NCI-H1417 (cell line): ENCODE results near the gene GLIS1.

ENCODE experiments used
- DNase-seq, 3 experiments: peaks; one replicate each; lab custom pipeline; 2025; lab: John Stamatoyannopoulos, UW

Gene GLIS1

GRCh38 chr1:53593758-53594380 is 145.1 kb downstream of the GLIS1 start:
- DNase-seq, result peak in 1 of 3 experiments; percentile 55

GRCh38 chr1:53592985-53593757 is 145.8 kb downstream of the GLIS1 start:
- no peak for DNase-seq

- peak in 1 of 3 experiments; percentile 46 for DNase-seq
Measured at GRCh38 chr1:53592521-53592982, 146.4 kb downstream of the GLIS1 start.

GRCh38 chr1:53591924-53592323 is 147.0 kb downstream of the GLIS1 start:
- DNase-seq, result no peak

GRCh38 chr1:53590531-53591515 is 148.1 kb downstream of the GLIS1 start:
- no peak for DNase-seq

GRCh38 chr1:53590104-53590503 is 148.9 kb downstream of the GLIS1 start:
- DNase-seq, result no peak

- DNase-seq, result no peak
Measured at GRCh38 chr1:53589043-53589887, 149.7 kb downstream of the GLIS1 start.

GRCh38 chr1:53588053-53588779 is 150.7 kb downstream of the GLIS1 start:
- DNase-seq, result no peak

GRCh38 chr1:53587252-53587988 is 151.5 kb downstream of the GLIS1 start:
- DNase-seq, result no peak

- no peak for DNase-seq
Measured at GRCh38 chr1:53586765-53587164, 152.2 kb downstream of the GLIS1 start.

- DNase-seq, result no peak
Measured at GRCh38 chr1:53585565-53585964, 153.4 kb downstream of the GLIS1 start.

GRCh38 chr1:53585129-53585528 is 153.8 kb downstream of the GLIS1 start:
- no peak for DNase-seq

GRCh38 chr1:53584777-53585107 is 154.2 kb downstream of the GLIS1 start:
- DNase-seq, result no peak

GRCh38 chr1:53583868-53584776 is 154.8 kb downstream of the GLIS1 start:
- no peak for DNase-seq

GRCh38 chr1:53583021-53583867 is 155.7 kb downstream of the GLIS1 start:
- DNase-seq, result no peak

- peak; percentile 38 to 73 (median 70) for DNase-seq
Measured at GRCh38 chr1:53582211-53583020, 156.5 kb downstream of the GLIS1 start.

- no peak for DNase-seq
Measured at GRCh38 chr1:53581476-53581875, 157.5 kb downstream of the GLIS1 start.
